GM23248 (cell line): ENCODE data around the gene EMC6.

ENCODE experiments used
- EZH2 ChIP-seq: fragments of 200-600 bp; sonication (generic); IDR thresholded peaks from 2 replicates; pipeline ENCODE4 v1.6.1; 2018; ENCODE audit warnings: antibody characterized with exemption, mild to moderate bottlenecking; ENCODE audit not compliant: insufficient read depth, poor library complexity, severe bottlenecking
- EZH2phosphoT487 ChIP-seq: fragments of 200-600 bp; sonication (generic); IDR thresholded peaks from 2 replicates; pipeline ENCODE4 v1.6.1; 2018; ENCODE audit warnings: antibody characterized with exemption, moderate library complexity, mild to moderate bottlenecking, low read depth; ENCODE audit not compliant: insufficient read depth

DNA sequence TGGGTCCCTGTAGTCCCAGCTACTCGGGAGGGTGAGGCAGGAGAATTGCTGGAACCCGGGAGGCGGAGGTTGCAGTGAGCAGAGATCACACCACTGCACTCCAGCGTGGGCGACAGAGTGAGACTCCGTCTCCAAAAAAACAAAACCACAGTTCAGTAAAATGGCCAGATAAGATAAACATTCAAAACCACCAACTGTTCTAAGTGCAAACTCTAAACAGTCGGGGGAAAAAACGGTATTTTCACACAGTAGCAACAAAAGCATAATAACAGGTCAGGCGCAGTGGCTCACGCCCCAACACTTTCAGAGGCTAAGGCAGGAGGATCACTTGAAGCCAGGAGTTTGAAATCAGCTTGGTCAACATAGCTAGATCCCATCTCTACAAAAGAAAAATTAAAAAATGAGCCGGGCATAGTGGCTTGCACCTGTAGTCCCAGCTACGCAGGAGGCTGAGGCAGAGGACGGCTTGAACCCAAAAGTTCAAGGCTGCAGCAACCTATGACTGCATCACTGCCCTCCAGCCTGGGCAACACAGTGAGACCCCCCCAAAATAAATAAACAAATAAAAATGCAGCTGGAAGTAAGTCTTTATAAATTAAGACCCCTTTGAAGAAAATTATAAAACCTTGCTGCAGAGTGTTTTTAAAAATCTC is 44.3 kb downstream of the EMC6 start:
- TF ChIP-seq EZH2 (no peak), EZH2phosphoT487 (no peak)
